HL-60 (cell line): ENCODE results near the gene RBMXL3.

Experiments used
- DNase-seq, 2 experiments: peaks; one replicate each; pipeline ENCODE4 v3.0.0-alpha.2; 2010 to 2020; ENCODE audit warnings: low read depth in 1 of 2, low spot score in 1 of 2
- H3K27ac ChIP-seq: fragments of 250-450 bp; sonication (Bioruptor Pico); replicated peaks from 2 replicates; pipeline ENCODE4 v1.5.1; 2020; ENCODE audit warnings: mild to moderate bottlenecking, moderate library complexity
- H3K27me3 ChIP-seq: fragments of 250-450 bp; sonication (Bioruptor Pico); 2 replicates; pipeline ENCODE4 v1.5.1; 2021; ENCODE audit warnings: mild to moderate bottlenecking, moderate library complexity; ENCODE audit not compliant: insufficient read depth, poor library complexity, severe bottlenecking
- H3K4me3 ChIP-seq: replicated peaks from 2 replicates; pipeline ENCODE4 v1.5.1; 2011; ENCODE audit warnings: mild to moderate bottlenecking, control low read depth, low read length; ENCODE audit not compliant: insufficient read depth
- GABPA ChIP-seq: IDR thresholded peaks from 2 replicates; pipeline ENCODE4 v1.6.1; 2012; ENCODE audit warnings: low read depth
- POLR2AphosphoS5 ChIP-seq: IDR thresholded peaks from 2 replicates; pipeline ENCODE4 v1.6.1; 2012; ENCODE audit warnings: low read depth
- SPI1 ChIP-seq: IDR thresholded peaks from 2 replicates; pipeline ENCODE4 v1.6.1; 2012; ENCODE audit warnings: low read depth, mild to moderate bottlenecking, borderline replicate concordance
- TF ChIP-seq, protein P1 (sequence below): IDR thresholded peaks from one replicate; pipeline ENCODE4 v1.5.1; 2011; ENCODE audit warnings: low read length, control low read depth, inconsistent platforms; ENCODE audit not compliant: insufficient read depth
- TF ChIP-seq, protein P2 (sequence below): IDR thresholded peaks from 2 replicates; pipeline ENCODE4 v1.6.1; 2012; ENCODE audit warnings: low read depth; ENCODE audit not compliant: insufficient replicate concordance

RBMXL3 gene

GRCh38 chrX:115234461-115234860 lies 45.3 kb downstream of the RBMXL3 start:
- H3K4me3 ChIP-seq, result no peak overlapping the region

GRCh38 chrX:115236560-115236959 lies 47.4 kb downstream of the RBMXL3 start:
- Histone ChIP-seq H3K27ac (no peak overlapping the region), H3K4me3 (no peak overlapping the region), H3K27me3 (peaks cover 9% of the 10 kb centered on the region)
- DNase-seq, result no peak
- TF ChIP-seq GABPA, result no peak
- TF ChIP-seq, protein P1, sequence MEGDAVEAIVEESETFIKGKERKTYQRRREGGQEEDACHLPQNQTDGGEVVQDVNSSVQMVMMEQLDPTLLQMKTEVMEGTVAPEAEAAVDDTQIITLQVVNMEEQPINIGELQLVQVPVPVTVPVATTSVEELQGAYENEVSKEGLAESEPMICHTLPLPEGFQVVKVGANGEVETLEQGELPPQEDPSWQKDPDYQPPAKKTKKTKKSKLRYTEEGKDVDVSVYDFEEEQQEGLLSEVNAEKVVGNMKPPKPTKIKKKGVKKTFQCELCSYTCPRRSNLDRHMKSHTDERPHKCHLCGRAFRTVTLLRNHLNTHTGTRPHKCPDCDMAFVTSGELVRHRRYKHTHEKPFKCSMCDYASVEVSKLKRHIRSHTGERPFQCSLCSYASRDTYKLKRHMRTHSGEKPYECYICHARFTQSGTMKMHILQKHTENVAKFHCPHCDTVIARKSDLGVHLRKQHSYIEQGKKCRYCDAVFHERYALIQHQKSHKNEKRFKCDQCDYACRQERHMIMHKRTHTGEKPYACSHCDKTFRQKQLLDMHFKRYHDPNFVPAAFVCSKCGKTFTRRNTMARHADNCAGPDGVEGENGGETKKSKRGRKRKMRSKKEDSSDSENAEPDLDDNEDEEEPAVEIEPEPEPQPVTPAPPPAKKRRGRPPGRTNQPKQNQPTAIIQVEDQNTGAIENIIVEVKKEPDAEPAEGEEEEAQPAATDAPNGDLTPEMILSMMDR, result no peak
- TF ChIP-seq SPI1, result no peak
- TF ChIP-seq, protein P2, sequence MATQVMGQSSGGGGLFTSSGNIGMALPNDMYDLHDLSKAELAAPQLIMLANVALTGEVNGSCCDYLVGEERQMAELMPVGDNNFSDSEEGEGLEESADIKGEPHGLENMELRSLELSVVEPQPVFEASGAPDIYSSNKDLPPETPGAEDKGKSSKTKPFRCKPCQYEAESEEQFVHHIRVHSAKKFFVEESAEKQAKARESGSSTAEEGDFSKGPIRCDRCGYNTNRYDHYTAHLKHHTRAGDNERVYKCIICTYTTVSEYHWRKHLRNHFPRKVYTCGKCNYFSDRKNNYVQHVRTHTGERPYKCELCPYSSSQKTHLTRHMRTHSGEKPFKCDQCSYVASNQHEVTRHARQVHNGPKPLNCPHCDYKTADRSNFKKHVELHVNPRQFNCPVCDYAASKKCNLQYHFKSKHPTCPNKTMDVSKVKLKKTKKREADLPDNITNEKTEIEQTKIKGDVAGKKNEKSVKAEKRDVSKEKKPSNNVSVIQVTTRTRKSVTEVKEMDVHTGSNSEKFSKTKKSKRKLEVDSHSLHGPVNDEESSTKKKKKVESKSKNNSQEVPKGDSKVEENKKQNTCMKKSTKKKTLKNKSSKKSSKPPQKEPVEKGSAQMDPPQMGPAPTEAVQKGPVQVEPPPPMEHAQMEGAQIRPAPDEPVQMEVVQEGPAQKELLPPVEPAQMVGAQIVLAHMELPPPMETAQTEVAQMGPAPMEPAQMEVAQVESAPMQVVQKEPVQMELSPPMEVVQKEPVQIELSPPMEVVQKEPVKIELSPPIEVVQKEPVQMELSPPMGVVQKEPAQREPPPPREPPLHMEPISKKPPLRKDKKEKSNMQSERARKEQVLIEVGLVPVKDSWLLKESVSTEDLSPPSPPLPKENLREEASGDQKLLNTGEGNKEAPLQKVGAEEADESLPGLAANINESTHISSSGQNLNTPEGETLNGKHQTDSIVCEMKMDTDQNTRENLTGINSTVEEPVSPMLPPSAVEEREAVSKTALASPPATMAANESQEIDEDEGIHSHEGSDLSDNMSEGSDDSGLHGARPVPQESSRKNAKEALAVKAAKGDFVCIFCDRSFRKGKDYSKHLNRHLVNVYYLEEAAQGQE, result no peak
- TF ChIP-seq POLR2AphosphoS5, result no peak

More at GRCh38 chrX:115234461-115234860, 45.3 kb downstream of the RBMXL3 start:
- TF ChIP-seq POLR2AphosphoS5 (no peak), SPI1 (no peak), GABPA (no peak)
- TF ChIP-seq, protein P2, result no peak
- TF ChIP-seq, protein P1, result no peak
- Histone ChIP-seq H3K27ac (no peak overlapping the region), H3K27me3 (peaks cover 11% of the 10 kb centered on the region)
- no peak for DNase-seq

DNA sequence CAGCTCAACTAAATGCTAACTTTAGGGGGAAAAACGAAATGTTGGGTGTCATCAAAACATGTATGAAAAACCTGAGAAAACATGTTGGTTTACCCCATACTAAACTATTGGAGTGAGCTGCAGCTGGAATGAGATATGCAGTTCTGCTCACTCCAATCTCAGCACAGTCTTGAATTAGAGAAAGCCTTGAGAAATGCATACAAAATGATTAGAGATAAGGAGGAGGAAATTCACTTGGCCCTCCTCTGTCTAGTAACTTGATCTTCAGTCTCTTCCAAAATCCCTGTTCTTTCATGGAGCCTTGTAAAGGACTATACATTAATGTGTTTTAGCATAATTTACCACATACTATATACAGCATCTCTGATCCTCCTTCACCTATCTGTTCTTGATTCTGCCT lies 47.8 kb downstream of the RBMXL3 start:
- Histone ChIP-seq H3K27me3 (peaks cover 9% of the 10 kb centered on the region), H3K27ac (no peak overlapping the region), H3K4me3 (no peak overlapping the region)
- TF ChIP-seq, protein P1, result no peak
- TF ChIP-seq GABPA, result no peak
- no peak for TF ChIP-seq SPI1
- no peak for TF ChIP-seq POLR2AphosphoS5
- no peak for DNase-seq
